Measurements from ENCODE around the gene TSFM. TPM values are rescaled to one million over a fixed set of nuclear protein-coding genes. Genes with fewer than 3 reads are reported as not detected.
"Not testable (repeated sequence)": the region's sequence is repeated elsewhere in the genome, so short reads cannot be mapped to it uniquely, and the experiment has no call there.

The TSFM gene
- total RNA-seq, 1 experiment from 2014 or later: 63.6 TPM

DNA sequence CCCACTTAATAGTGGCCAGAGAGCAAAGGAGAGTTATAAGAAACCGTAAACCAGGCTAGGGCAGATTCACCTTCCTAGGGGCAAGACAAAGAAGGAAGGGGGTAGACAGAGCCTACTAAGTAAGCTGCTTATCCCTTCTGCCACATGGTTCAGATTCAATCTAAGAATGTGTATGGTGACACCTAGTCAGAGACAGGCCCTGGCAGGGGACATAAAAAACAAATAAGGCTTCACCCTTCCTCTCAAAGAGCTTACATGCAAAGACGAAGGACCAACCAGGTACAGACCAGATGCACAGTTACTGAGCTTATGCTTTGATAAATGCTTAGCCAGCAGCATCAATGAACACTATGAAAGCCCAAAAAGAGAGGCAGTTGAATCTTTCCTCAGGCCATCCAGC, 20.1 kb upstream of the TSFM start:
- no peak for DNase-seq (ENCODE audit: low spot score)

DNA sequence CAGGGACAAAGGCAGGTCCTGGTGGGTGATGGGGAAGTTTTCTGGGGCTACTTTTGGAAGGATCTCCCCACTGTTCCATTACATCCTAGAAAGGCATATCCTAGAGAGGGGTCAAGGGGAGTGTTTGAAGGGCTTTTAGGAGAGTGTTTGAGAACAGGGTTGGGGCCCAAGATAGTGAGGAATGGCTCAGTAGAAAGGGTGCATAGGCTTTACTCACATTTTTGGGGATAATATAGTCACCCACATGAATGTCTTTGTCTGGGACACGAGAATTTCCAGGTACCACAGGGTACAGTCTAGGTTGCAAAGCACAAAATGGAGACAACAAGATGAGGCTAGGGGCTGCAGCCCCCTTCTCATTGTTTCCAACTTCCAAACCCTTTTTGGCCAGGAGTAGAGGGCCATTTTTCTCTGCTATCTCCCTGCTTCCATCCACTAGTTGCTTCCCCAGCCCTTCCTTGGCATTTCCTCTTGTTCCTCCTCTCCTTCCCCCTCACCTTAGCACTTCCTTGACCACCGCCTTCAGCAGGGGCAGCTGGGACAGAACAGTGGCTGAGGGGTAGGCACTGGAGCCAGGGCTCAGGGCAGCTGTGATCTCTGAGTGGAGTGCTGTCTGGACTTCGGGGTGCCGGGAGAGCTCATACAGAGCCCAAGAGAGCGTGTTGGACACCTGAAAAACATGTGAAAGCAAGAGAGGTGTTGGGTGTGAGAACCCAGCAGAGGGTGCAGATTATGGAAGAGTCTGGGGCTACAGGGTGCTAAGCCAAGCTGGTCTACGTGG, 18.5 kb upstream of the TSFM start:
- no peak for DNase-seq (ENCODE audit: low spot score)

DNA sequence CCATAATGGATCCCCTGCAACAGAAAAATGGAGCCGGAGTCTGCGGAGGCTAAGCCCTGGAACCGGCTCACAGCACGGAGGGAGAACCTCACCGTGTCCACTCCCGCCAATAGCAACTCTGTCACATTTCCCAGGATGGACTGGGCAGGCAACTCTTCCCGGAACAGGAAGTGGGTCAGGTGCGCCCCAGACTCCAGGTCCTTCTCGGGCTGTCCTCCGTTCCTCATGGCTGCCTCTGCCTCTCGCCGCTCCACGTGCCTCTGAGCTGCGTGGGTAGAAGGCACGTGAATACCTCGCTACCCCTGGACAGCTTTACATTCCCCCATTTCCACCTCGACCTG, 18.0 kb upstream of the TSFM start:
- DNase-seq (ENCODE audit: low spot score): peak; percentile 53

DNA sequence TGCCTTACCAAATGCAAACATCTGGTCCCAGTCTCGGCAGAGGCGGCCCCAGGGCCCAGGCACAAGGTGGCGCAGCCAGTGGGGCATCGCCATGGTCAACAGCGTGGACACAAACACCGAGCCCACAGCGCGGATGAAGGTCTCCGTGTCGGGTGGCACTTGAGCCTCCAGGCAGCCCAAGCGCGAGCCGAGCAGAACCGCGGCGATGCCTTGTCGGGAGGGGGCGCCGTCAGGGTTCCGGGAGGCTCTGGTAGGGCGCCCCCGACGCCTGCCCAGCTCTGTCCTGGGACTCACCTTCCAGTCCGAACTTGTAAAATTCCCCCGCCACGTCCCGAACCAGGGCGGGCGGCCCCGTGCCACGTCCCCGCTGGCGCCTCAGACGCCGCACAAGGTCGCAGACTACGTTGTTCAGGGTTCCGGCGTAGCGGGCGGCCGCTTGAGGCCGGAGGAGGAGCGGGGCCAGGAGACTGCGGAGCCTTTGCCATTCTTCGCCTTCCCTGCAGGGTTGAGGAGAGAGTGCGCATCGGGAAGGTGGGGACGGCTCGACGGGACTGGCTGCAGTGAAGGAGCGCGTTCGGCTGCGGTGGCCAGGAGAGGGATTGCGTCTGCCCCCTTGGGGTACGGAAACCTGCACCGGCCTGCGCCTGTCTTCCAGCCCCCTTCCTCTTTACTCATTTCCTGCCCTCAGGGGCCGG, 17.4 kb upstream of the TSFM start:
- DNase-seq (ENCODE audit: low spot score): peak; percentile 56

DNA sequence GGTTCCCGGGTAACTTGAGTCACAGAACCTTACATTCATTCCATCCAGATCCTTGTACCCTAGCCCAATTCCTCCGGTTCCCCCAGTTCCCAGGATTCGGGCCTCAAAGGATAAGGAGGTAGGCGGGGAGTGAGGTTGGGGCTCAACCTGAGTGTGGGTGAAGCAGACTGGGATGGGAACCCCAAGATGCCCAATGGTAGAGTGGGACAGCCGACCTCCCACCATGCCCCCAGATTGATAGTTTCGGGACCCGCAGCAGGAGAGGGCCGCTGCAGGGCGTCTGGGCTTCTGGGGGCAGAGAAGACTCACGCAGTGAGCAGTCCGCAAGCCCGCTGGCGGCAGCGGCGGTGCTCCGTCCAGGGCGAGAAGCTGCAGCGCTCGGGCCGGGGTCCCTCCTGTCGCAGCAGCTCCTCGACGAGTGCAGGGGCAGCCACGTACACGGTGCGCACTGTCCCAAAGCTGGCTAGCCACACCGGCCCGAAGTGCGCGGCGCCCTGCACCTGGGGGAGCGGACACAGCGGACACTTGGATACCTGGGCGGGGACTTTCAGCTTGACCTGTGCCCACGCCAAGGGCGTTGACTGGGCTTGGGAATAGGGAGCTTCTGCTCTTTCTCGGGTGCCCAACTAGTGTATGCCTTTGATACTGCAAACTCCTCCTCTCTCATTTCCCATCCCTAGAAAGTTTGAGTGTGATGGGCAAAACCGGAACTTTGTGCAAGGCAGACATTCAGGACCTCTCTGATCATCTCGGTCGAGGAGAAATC, 16.7 kb upstream of the TSFM start:
- DNase-seq (ENCODE audit: low spot score): no peak

DNA sequence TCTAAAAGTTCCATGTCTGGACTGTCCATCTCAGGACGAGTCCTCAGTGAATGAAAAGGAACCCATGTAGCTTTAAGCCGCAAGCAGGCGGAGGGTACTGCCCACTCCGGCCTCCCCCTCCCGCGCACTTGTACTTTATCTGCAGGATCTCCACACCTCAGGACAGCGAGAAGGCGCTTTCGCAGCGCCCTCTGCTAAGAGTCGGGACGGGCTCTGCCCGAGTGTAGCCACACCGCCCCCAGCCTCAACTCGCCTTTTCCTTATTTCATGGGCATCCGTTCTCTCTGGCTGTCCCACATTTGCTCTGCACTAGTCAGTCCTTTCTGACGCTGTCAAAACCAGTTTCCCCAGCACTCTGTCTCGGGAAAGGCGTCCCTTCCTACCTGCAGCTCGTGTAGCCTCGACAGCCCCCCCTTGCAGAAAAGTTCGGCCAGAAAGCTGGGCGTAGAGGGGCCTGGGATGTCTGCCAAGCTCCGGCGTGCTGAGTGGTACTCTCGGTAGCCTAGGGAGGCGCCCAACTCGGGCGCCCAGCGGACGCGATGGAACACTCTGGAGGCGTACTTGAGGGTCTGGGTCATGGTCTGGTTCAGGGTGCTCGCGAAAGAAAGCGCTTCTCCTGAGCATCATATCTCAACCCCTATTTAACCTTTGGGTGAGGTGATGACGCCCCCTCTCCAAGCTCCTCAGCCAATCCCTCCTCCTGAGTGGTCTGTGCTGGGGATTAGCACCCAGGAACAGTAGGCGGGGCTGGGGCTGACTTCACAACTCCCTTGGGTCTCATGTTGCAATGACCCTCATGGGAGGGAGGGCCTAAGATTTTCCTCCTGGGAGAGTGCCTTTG, 15.9 kb upstream of the TSFM start, which contains the start of gene CYP27B1:
Gene CYP27B1 (minus strand): TSS at position 615 of the 841 bp plus-strand sequence. CDS start 37 bp downstream, at position 578.
- peak; percentile 43 for DNase-seq (ENCODE audit: low spot score)

DNA sequence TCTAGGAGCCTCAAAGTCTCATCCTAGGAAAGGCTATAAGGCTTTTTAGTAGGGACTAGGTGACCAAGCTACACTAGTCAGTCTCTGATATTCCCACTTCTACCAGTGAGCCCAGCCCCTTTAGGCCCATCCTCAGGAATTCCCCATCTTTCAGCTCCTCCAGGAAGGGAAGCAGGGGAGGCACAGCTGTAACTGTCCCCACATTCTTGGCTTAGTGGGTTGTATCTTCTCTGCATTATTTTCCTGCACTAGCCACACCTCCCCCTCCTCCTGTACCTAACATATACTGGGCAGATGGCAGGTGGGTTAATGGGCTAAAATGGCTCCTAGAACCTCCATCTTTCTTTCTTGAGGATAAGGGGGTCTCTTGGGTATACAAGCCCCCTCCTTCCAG, 15.3 kb upstream of the TSFM start:
- no peak for DNase-seq (ENCODE audit: low spot score)

DNA sequence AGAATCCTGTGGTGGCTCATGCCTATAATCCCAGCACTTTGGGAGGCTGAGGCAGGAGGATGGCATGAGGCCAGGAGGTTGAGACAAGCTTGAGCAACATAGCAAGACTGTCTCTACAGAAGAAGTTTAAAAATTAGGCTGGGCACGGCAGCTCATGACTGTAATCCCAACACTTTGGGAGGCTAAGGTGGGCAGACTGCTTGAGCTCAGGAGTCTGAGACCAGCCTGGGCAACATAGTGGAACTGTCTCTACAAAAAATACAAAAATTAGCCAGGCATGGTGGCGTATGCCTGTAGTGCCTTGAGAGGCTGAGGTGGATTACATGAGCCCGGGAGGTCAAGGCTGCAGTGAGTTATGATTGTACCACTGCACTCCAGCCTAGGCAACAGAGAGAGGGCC, 14.7 kb upstream of the TSFM start:
- no peak for DNase-seq (ENCODE audit: low spot score)

DNA sequence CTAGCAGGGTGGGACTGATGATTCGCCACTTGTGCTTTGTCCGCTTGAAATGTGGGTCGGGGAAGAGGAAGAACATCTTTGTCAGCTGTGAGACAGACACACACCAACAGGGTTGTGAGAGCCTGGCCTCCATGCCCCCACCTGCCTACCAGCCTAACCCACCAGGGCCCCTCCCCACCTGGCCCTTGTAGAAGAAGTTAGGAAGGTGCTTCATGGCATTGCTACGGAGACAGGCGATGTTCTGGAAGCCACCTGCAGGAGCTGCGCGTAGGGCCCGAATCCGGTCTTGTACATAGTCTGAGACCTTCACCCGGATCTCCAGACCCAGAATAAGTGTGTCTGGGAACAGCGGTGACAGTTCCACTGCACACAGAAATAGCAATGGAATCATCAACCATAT, 13.0 kb upstream of the TSFM start:
- no peak for DNase-seq (ENCODE audit: low spot score)

DNA sequence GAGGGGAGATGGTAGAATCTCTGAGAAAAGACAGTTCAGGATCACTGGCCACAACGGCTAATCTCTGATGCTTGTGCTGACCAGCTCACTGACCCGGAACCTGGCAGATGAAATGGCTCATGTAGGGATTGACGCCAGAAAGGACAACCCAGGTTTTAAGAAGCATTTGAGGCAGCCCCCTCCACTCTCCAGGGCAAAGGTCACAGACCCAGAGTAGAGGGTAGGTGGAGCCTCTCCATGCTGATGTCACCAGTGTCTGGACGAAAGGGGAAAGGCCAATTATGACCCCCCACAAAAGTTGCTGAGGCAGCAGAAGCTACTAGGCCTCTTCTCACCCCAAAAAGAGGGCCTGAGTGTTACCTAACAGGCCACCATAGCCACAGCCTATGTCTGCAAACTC, 11.9 kb upstream of the TSFM start:
- DNase-seq (ENCODE audit: low spot score): no peak

DNA sequence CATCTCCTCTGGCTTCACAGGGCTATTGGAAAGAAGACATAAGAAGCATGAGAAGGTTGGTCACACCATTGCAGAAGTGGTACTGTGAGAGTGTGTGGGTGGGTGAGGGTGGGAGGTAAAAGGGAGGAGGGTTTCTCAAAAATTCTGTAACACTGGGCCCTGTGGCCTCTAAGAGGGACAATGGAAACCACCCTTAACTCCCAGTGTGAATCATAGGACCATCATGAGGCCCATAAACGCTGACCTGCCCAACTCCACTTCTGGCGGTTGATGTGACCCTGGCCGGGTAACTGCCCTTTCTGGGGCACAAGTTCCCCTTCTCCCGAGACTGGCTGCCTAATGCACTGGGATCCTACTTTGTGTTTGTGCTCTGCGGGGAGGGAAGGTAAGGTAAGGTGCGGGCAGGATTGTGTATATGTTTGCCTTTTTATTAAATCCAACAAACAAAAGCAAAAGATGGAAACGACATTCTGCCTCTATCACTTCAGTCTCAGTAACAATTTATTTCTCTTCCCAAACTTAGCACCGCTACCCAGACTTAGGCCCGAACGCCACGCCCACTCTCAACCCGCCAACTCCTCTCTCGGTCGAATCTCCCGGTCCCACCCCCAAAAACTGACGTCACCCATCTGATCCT, 11.2 kb upstream of the TSFM start:
- DNase-seq (ENCODE audit: low spot score): peak; percentile 94

DNA sequence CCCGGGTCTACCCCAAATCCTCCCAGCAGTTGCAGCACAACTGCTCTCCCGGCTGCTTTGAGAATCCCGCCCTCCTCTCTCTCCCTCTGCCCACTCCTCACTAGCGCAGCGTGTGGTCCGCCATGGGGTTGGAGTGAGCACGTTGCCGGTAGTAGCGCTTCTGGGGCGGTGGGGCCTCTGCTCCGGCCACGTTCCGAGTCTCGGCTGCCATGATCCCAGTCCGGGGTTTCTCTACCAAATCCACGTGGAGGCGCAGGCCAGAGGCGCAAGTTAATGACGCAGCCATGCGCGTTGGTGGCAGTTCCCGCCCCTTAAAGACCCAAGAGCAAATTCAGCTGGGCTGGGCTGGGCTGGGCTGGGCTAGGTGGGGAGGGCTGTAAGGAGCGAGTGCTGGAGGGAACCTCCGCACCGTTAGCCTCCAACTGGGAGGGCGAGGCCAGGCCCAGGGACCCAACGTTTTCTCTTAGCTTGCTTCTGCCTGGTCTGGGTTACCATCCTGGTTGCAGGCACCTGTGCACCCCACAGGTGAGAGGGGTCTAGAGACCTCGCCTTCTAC, 10.6 kb upstream of the TSFM start, which contains the start of gene METTL1:
Gene METTL1 (minus strand): TSS at position 233 of the 556 bp plus-strand sequence. CDS start 22 bp downstream, at position 211.
- peak; percentile 98 for DNase-seq (ENCODE audit: low spot score)

DNA sequence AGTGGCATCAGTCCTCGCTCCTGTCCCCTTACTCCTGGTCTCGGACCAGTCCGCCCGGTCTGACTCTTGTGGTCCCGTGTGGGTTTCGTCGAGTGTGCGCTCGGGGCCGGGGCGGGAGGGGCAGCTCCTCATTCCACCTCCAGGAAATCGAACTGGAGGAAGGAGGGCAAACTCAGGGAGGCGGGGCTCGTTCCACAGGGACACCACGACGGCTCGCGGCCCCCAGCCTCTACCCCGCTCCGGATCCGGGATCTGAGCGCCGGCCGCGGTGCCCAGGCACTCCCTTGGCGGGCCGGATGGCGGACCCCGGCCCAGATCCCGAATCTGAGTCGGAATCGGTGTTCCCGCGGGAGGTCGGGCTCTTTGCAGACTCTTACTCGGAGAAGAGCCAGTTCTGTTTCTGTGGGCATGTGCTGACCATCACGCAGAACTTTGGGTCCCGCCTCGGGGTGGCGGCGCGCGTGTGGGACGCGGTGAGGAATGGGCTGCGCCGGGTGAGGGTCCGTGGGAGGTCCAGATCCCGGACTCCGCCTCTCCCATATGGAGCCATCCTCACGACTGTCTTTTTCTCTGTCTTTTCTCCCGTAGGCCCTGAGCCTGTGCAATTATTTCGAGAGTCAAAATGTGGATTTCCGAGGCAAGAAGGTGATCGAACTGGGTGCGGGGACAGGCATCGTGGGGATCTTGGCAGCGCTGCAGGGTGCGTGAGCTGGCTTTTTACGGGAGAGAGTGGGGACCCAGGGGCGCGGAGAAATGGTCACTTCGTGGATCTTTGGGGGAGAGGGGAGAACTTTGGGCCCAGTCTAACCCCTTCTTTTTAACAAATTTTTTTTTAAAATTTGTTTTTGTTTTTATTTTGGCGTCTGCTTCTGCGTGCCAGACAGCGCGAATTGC, 9.9 kb upstream of the TSFM start, which contains the start of gene EEF1AKMT3:
Gene EEF1AKMT3 (plus strand): TSS at position 186 of the 894 bp plus-strand sequence. CDS start 111 bp downstream, at position 297.
- DNase-seq (ENCODE audit: low spot score): peak; percentile 7

DNA sequence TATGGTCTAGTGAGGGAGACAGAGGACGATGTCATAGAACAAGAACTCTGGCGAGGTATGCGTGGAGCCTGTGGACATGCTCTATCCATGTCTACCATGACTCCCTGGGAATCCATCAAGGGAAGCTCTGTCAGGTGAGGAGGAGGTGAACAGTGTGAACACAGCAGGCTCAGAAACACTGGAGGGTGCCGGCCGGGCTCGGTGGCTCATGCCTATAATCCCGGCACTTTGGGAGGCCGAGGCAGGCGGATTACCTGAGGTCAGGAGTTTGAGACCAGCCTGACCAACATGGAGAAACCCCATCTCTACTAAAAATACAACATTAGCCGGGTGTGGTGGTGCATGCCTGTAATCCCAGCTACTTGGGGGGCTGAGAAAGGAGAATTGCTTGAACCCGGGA, 8.0 kb upstream of the TSFM start:
- not testable (repeated sequence) for DNase-seq (ENCODE audit: low spot score)

DNA sequence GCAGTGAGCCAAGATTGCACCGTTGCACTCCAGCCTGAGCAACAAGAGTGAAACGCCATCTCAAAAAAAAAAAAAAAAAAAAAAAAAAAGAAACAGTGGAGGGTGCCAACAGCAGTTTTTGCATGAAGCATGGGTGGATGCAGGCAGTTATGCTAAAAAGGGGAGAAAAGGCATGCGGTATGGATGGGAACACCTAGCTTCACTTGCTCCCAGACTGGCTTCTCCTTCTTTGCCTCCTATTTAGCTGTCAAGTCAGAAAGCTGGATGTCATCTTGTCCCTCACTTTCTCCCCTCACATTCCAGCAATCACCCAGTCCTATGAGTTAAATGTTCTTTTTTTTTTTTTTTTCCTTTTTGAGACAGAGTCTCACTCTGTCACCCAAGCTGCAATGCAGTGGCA, 7.5 kb upstream of the TSFM start:
- no peak for DNase-seq (ENCODE audit: low spot score)

DNA sequence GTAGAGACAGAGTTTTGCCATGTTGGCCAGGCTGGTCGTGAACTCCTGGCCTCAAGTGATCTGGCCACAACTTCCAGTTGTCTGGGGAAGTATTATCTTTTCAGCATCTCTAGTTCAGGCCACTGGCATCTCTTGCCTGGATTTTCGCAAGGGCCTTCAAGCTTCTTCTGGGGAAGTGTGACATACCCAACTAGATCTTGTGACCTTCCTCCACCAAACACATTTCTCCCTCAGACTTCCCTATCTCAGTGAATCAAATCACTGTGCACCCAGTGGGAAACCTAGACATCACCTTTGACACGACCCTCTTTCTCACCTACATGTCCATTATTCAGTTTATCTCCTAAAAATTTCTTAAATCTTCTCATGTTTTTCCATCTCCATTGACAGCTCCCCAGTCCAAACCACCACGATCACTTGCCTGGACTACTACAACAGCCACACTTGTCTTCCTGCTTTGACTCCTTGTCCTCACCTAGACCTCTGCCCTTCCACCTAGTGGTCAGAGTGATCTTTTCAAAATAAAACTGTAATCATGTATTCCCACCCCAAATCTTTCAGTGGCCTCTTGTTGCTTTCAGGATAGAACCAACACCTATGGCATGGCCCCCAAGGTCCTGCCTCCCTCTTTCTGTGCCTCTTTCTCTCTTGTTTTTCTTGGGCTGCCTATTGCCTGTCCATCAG, 6.9 kb upstream of the TSFM start:
- no peak for DNase-seq (ENCODE audit: low spot score)

DNA sequence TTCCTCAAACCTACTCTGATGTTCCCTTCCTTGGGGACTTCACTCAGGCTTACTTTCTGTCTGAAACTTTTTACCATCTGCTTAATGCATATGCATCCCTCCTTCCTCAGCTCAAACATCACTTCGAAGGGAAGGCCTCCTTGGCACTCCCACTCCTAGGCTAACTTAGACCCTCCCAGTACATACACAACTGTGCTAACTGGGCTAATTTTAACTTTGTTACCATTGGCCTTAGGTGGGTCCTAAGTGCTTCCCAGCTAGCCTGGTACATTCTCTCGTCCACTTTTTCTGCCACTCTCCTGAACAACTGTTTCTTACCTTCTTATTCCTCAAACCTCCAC, 6.4 kb upstream of the TSFM start:
- no peak for DNase-seq (ENCODE audit: low spot score)

DNA sequence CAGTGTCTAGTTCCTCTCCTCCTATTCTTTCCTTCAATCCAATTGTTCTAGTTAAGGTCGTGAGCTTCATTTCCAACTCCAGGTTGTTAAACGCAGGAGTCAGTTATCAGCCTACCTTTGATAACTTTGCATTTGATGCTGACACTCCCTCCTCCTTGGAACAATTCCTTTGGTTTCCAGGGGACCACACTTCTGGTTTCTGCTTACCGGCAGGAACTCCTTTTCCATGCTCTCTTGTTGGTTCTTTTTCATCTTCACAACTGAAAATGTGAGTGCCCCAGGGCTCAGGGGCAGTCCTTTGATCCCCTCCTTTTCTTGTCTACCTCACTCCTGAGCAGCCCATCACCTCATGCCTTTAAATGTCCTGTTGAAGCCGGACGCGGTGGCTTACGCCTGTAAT, 5.2 kb upstream of the TSFM start:
- DNase-seq (ENCODE audit: low spot score): no peak

DNA sequence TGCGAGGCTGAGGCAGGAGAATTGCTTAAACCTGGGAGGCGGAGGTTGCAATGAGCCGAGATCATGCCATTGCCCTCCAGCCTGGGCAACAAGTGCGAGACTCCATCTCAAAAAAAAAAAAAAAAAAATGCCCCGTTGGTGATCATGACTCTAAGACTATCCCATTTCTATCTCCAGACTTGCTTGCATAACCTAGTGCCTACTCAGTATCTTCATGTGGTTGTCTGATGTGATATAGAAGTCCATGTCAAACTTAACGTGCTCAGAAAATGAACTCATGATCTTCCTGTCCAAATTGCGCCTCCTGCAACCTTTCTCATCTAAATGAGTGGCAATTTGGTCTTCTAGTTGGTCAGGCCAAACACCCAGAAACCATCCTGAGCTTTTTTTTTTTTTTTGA, 4.7 kb upstream of the TSFM start:
- DNase-seq (ENCODE audit: low spot score): no peak
